ENCODE data around the gene SMIM8. TPM values are rescaled to one million over a fixed set of nuclear protein-coding genes. Genes with fewer than 3 reads are reported as not detected.

The SMIM8 gene
- total RNA-seq, 1 experiment from 2014 or later, result 3.2 TPM

DNA sequence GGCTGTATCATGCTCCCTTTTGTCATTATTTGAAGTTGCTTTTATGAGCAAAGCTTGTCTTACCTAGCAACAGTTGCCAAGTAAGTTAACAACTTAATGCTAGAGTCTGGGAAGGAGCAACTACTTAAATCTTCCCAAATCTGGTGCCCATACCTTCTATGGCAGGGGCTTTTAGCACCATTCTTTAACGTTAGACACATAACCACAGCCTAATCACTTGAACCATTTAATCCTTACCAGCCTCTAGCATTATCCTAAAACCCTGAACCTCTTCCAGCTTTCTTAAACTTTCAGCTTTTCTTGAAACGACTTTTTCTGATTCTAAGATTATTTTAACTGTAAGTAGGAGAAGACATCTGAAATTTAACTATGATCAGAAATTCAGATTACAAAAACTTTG, 22.3 kb downstream of the SMIM8 start, which contains the start of gene C6orf163:
Gene C6orf163 (plus strand): TSS at position 83 of the 400 bp plus-strand sequence. CDS start 287 bp downstream, at position 370.
- no peak for DNase-seq (ENCODE audit: unreplicated experiment)
- TF ChIP-seq, protein P1, sequence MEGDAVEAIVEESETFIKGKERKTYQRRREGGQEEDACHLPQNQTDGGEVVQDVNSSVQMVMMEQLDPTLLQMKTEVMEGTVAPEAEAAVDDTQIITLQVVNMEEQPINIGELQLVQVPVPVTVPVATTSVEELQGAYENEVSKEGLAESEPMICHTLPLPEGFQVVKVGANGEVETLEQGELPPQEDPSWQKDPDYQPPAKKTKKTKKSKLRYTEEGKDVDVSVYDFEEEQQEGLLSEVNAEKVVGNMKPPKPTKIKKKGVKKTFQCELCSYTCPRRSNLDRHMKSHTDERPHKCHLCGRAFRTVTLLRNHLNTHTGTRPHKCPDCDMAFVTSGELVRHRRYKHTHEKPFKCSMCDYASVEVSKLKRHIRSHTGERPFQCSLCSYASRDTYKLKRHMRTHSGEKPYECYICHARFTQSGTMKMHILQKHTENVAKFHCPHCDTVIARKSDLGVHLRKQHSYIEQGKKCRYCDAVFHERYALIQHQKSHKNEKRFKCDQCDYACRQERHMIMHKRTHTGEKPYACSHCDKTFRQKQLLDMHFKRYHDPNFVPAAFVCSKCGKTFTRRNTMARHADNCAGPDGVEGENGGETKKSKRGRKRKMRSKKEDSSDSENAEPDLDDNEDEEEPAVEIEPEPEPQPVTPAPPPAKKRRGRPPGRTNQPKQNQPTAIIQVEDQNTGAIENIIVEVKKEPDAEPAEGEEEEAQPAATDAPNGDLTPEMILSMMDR (IDR thresholded peaks at IDR 0.05; ENCODE audit: unreplicated experiment), result no peak
- Mint-ChIP-seq H3K4me3 (ENCODE audit: unreplicated experiment) (no peak within 1 kb of the TSS), H3K4me1 (ENCODE audit: insufficient read depth, unreplicated experiment) (no peaks in the 10 kb centered on the region), H3K27me3 (ENCODE audit: insufficient read depth, unreplicated experiment) (no peaks in the 10 kb centered on the region), H3K9me3 (ENCODE audit: unreplicated experiment) (no peaks in the 10 kb centered on the region), H3K27ac (ENCODE audit: low read depth, unreplicated experiment) (no peak within 1 kb of the TSS), H3K36me3 (ENCODE audit: insufficient read depth, unreplicated experiment) (no peaks in the 10 kb centered on the region)
- intact Hi-C loops (cut with micrococcal nuclease), result no loop called here
- BruUV-seq (replicated peaks), result no TSS peak
- CTCF ChIA-PET, result interaction anchor here (0.6 to 1.1 kb wide), 4 partner anchors 8 to 167 kb away, joined by 3 read pairs; no protein-coding TSS in a partner anchor
- POLR2A ChIA-PET, result no interaction called here

DNA sequence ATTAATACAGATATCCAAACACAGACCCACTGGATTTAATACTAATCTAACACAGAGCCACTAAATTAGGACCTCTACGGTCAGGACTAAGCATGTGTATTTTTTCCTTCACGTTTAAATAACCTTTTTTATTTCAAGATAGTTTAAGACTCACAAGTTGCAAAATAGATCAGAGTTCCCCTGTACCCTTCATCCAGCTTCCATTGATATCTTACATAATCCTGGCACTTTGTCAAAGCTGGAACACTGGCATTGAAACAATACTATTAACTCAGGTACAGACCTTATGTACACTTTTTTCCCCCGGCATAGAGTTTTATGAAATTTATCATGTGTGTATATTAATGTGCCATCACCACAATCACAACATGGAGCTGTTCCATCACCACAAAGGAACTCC, 24.3 kb downstream of the SMIM8 start:
- no peaks in the 10 kb centered on the region for H3K4me1 Mint-ChIP-seq (ENCODE audit: insufficient read depth, unreplicated experiment)
- intact Hi-C loops (cut with micrococcal nuclease), result no loop called here
- DNase-seq (ENCODE audit: unreplicated experiment), result no peak
- H3K27me3 Mint-ChIP-seq (ENCODE audit: insufficient read depth, unreplicated experiment), result no peaks in the 10 kb centered on the region
- BruUV-seq (replicated peaks), result no TSS peak
- no peaks in the 10 kb centered on the region for H3K36me3 Mint-ChIP-seq (ENCODE audit: insufficient read depth, unreplicated experiment)
- H3K27ac Mint-ChIP-seq (ENCODE audit: low read depth, unreplicated experiment), result no peak overlapping the region
- H3K9me3 Mint-ChIP-seq (ENCODE audit: unreplicated experiment), result no peaks in the 10 kb centered on the region
- CTCF ChIA-PET, result no interaction called here
- TF ChIP-seq, protein P1 (IDR thresholded peaks at IDR 0.05; ENCODE audit: unreplicated experiment), result no peak
- no peak overlapping the region for H3K4me3 Mint-ChIP-seq (ENCODE audit: unreplicated experiment)
- POLR2A ChIA-PET, result interaction anchor here (0.9 kb wide), 1 partner anchor 56 kb away, joined by 3 read pairs; no protein-coding TSS in a partner anchor

DNA sequence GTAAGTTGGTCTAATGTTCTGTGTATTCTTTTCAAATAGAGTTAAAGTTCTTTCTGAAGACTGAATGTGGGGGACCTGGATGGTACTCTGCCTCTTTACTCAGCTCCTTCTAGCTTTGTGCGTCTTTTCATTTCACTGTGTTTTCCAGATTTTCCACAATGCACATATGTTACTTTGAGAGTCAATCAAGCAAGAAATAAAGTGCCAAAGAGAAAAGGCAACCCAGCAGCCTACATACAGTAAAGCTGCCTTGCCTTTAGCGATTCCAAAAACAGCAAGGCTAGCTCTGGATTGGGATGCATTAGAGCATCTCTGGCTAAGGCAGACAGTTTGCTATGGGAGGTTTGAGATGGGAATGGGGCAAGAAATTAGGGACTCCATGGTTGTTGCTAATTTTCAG, 27.5 kb downstream of the SMIM8 start:
- no peaks in the 10 kb centered on the region for H3K27me3 Mint-ChIP-seq (ENCODE audit: insufficient read depth, unreplicated experiment)
- intact Hi-C loops (cut with micrococcal nuclease), result no loop called here
- no peaks in the 10 kb centered on the region for H3K4me1 Mint-ChIP-seq (ENCODE audit: insufficient read depth, unreplicated experiment)
- H3K4me3 Mint-ChIP-seq (ENCODE audit: unreplicated experiment), result no peak overlapping the region
- ChIA-PET POLR2A (no interaction called here), CTCF (no interaction called here)
- TF ChIP-seq, protein P1 (IDR thresholded peaks at IDR 0.05; ENCODE audit: unreplicated experiment), result no peak
- no peak overlapping the region for H3K27ac Mint-ChIP-seq (ENCODE audit: low read depth, unreplicated experiment)
- no peaks in the 10 kb centered on the region for H3K36me3 Mint-ChIP-seq (ENCODE audit: insufficient read depth, unreplicated experiment)
- DNase-seq (ENCODE audit: unreplicated experiment), result no peak
- no peaks in the 10 kb centered on the region for H3K9me3 Mint-ChIP-seq (ENCODE audit: unreplicated experiment)
- BruUV-seq (replicated peaks), result no TSS peak

DNA sequence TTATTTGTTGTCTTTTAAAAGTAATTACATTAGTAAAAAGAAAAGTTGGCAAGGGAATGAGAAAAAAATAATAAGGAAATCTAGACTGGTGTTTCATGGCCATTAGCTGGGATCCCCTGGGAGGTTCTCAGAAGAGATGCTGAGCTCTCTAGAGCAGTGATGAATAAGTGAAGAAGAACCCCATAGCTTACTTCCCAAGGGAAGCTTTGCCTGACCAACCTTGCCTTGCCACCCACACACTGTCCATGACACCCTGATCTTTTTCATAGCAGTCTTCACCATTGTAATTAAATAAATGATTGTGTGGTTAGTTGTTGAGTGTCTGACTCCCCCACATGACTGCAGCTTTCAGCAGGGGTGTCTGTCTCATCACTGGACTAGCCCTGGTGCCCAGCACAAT, 28.1 kb downstream of the SMIM8 start:
- POLR2A ChIA-PET, result no interaction called here
- DNase-seq (ENCODE audit: unreplicated experiment), result no peak
- CTCF ChIA-PET, result interaction anchor here (0.6 kb wide), 2 partner anchors 14 to 42 kb away, joined by 3 to 6 read pairs; no protein-coding TSS in a partner anchor
- TF ChIP-seq, protein P1 (IDR thresholded peaks at IDR 0.05; ENCODE audit: unreplicated experiment), result no peak
- no TSS peak for BruUV-seq (replicated peaks)
- Mint-ChIP-seq H3K4me3 (ENCODE audit: unreplicated experiment) (no peak overlapping the region), H3K27me3 (ENCODE audit: insufficient read depth, unreplicated experiment) (no peaks in the 10 kb centered on the region), H3K36me3 (ENCODE audit: insufficient read depth, unreplicated experiment) (no peaks in the 10 kb centered on the region), H3K9me3 (ENCODE audit: unreplicated experiment) (no peaks in the 10 kb centered on the region), H3K27ac (ENCODE audit: low read depth, unreplicated experiment) (no peak overlapping the region), H3K4me1 (ENCODE audit: insufficient read depth, unreplicated experiment) (no peaks in the 10 kb centered on the region)
- intact Hi-C loops (cut with micrococcal nuclease), result no loop called here

All from MCF 10A (cell line).